Measurements from ENCODE around the gene ADAD2.

ADAD2 gene

DNA sequence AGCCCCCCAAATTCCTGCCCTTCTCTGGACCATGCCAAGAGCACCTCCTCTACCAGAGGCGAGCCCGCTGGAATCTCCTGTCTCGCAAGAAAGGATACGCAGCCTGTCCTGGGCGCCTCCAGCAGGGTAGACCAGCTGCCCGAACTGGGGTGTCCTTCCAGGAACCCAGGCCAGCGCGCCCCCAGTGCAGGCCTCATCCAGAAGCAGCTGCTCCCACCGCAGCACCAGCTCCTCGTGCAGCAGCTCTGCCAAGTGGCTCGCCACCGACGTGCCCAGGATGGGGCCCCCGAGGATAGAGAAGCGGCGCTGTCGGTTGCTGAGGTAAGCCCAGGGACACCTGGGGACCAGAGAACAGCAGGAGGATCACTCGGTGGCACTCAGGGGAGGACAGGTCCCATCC lies 8.9 kb upstream of the ADAD2 start:
- no peak overlapping the region for H3K27ac Mint-ChIP-seq
- peaks cover 20% of the 10 kb centered on the region for H3K4me1 Mint-ChIP-seq
- no peaks in the 10 kb centered on the region for H3K27me3 Mint-ChIP-seq (ENCODE audit: low read depth)
- TF ChIP-seq, protein P1, sequence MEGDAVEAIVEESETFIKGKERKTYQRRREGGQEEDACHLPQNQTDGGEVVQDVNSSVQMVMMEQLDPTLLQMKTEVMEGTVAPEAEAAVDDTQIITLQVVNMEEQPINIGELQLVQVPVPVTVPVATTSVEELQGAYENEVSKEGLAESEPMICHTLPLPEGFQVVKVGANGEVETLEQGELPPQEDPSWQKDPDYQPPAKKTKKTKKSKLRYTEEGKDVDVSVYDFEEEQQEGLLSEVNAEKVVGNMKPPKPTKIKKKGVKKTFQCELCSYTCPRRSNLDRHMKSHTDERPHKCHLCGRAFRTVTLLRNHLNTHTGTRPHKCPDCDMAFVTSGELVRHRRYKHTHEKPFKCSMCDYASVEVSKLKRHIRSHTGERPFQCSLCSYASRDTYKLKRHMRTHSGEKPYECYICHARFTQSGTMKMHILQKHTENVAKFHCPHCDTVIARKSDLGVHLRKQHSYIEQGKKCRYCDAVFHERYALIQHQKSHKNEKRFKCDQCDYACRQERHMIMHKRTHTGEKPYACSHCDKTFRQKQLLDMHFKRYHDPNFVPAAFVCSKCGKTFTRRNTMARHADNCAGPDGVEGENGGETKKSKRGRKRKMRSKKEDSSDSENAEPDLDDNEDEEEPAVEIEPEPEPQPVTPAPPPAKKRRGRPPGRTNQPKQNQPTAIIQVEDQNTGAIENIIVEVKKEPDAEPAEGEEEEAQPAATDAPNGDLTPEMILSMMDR (IDR thresholded peaks at IDR 0.05; ENCODE audit: unreplicated experiment in 3 of 3), result no peak
- no peaks in the 10 kb centered on the region for H3K9me3 Mint-ChIP-seq
- no peak overlapping the region for H3K4me3 Mint-ChIP-seq
- peaks cover 28% of the 10 kb centered on the region for H3K36me3 Mint-ChIP-seq (ENCODE audit: low read depth)

DNA sequence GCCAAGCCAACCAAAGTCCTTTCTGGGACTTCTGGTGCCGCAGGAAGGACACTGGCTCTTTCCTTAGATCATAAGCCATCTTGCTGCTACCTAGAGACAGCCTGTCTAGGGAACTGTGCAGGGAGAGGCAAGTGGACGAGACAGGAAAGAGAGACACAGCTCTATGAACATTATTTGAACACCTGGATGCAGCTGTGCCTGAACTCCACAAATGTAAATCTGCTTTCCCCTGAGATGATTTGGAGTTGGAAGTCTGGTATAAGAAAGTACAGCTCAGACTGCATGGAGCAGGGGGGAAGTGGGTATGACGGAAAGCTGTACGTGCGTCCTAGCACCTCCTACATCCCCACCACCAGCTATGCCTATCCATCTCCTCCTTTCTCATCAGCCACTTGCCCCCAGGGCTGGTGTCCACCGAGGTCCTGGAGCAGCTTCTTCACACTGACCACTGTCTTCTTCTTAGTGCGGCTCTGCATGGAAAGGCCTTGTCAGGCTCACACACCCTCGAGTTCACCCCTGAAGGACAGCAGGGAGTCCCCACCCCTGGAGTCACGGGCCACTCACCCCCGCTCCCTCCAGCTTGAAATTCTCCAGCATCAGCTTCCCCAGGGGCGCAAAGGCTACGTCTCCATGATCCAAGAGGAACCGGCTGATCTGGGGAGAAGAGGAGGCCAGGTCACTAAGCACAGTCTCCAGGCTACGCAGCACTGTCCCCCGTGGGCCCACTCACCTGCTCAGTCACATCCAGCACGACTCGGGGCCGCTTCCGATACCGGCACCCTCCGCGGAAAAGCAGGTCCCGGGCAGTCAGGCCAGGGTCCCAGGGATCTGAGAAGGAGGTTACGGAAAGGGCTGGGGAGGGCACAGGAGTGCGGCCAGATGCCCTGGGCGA lies 8.0 kb upstream of the ADAD2 start:
- peaks cover 25% of the 10 kb centered on the region for H3K36me3 Mint-ChIP-seq (ENCODE audit: low read depth)
- H3K4me3 Mint-ChIP-seq, result peak overlapping the region in 1 of 3 experiments; percentile 23
- TF ChIP-seq, protein P1 (IDR thresholded peaks at IDR 0.05; ENCODE audit: unreplicated experiment in 3 of 3), result no peak
- no peak overlapping the region for H3K27ac Mint-ChIP-seq
- peaks cover 14% of the 10 kb centered on the region for H3K4me1 Mint-ChIP-seq
- H3K9me3 Mint-ChIP-seq, result no peaks in the 10 kb centered on the region
- H3K27me3 Mint-ChIP-seq (ENCODE audit: low read depth), result no peaks in the 10 kb centered on the region

DNA sequence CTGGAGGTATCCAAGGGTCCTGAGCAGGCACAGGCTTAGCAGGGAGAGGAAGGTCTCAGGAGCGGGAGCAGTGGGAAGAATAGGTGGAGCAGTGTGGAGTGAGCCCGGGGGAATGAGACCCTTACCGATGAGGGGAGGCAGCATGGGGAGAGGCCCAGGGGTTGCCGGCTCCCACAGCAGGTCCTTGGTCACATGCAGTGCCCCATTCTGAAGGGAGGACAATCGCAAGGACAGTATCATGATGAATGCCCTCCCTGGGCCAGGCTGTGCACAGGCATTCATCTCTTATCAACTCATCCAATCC lies 7.4 kb upstream of the ADAD2 start:
- Mint-ChIP-seq H3K36me3 (ENCODE audit: low read depth) (peaks cover 23% of the 10 kb centered on the region), H3K4me1 (peaks cover 8% of the 10 kb centered on the region), H3K4me3 (peak overlapping the region in 1 of 3 experiments; percentile 23), H3K27ac (no peak overlapping the region), H3K9me3 (no peaks in the 10 kb centered on the region), H3K27me3 (ENCODE audit: low read depth) (no peaks in the 10 kb centered on the region)
- TF ChIP-seq, protein P1 (IDR thresholded peaks at IDR 0.05; ENCODE audit: unreplicated experiment in 3 of 3), result no peak

DNA sequence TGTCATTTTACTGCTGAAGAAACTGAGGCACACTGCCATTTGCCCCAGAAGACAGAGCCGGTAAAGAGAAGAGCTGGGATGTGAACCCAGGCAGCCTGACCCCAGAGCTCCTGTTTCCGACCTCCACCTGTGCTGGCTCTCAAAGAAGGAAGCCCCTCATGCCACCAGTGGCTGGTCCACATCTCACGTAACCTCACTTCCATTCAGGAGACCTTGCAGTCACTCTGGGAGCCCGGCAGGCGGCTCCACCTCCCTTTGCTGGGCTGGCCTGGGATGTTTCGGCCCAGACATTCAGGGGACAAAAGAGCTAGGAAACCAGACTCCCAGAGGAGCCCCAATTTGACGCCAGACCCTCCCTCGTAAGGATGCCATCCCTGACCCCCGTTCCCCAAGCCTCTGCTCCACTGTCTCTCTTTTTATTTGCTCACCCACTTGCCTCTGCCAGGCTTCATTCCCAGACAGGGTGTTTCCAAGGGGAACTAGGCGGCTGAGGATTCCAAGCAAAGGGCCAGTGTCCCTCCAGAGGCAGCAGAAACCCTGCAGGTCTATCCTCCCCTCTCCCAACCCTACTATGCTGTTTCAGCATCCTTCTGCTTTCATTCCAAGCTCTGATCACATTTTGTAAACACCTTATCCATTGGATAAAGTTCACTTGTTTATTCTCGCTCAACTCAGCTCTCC lies 6.9 kb upstream of the ADAD2 start:
- H3K27ac Mint-ChIP-seq, result no peak overlapping the region
- TF ChIP-seq, protein P1 (IDR thresholded peaks at IDR 0.05; ENCODE audit: unreplicated experiment in 3 of 3), result peak; percentile 11 to 26 (median 14)
- H3K4me3 Mint-ChIP-seq, result peak overlapping the region; percentile 96 to 98 (median 96)
- no peaks in the 10 kb centered on the region for H3K27me3 Mint-ChIP-seq (ENCODE audit: low read depth)
- H3K36me3 Mint-ChIP-seq (ENCODE audit: low read depth), result peaks cover 23% of the 10 kb centered on the region
- peaks cover 8% of the 10 kb centered on the region for H3K4me1 Mint-ChIP-seq
- H3K9me3 Mint-ChIP-seq, result no peaks in the 10 kb centered on the region

DNA sequence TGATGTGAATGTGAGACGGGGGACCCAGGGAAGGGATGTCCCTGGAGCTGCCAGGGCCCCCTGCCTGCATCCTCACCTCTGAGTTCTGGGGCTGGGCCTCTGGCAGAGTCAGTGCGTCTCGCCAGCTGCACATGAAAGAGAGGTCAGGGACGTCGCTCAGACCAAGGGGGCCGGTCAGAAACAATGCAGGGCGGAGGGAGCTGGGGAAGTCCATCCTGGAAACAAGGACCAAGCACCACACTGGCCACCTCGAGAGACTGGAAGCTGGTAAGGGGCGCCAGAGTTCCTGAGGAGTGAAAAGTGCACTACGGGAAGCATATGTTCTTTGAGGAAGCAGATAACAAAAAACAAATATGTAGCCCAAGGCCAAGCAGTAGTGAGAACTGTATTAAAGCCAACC lies 6.2 kb upstream of the ADAD2 start:
- no peaks in the 10 kb centered on the region for H3K9me3 Mint-ChIP-seq
- H3K27me3 Mint-ChIP-seq (ENCODE audit: low read depth), result no peaks in the 10 kb centered on the region
- peaks cover 8% of the 10 kb centered on the region for H3K4me1 Mint-ChIP-seq
- TF ChIP-seq, protein P1 (IDR thresholded peaks at IDR 0.05; ENCODE audit: unreplicated experiment in 3 of 3), result no peak
- peak overlapping the region; percentile 96 to 98 (median 96) for H3K4me3 Mint-ChIP-seq
- H3K27ac Mint-ChIP-seq, result peak overlapping the region; percentile 51 to 84 (median 63)
- peaks cover 23% of the 10 kb centered on the region for H3K36me3 Mint-ChIP-seq (ENCODE audit: low read depth)

Measured in nephron (organoid).